Measurements from ENCODE around the gene PLA2G12B.

PLA2G12B gene

GRCh38 chr10:72889391-72889831, 65.2 kb downstream of the PLA2G12B start:
- no peak for TF ChIP-seq CTCF (IDR thresholded peaks at IDR 0.05; ENCODE audit: insufficient read depth, low read depth, low read length, missing control alignments)
- H3K4me3 ChIP-seq (ENCODE audit: low read depth, low read length), result no peak overlapping the region
- DNase-seq (ENCODE audit: low read depth), result no peak

GRCh38 chr10:72888151-72888638, 66.4 kb downstream of the PLA2G12B start:
- no peak for DNase-seq (ENCODE audit: low read depth)
- TF ChIP-seq CTCF (IDR thresholded peaks at IDR 0.05; ENCODE audit: insufficient read depth, low read depth, low read length, missing control alignments), result no peak

GRCh38 chr10:72887043-72887442, 67.6 kb downstream of the PLA2G12B start:
- no peak for TF ChIP-seq CTCF (IDR thresholded peaks at IDR 0.05; ENCODE audit: insufficient read depth, low read depth, low read length, missing control alignments)
- H3K4me3 ChIP-seq (ENCODE audit: low read depth, low read length), result no peak overlapping the region
- DNase-seq (ENCODE audit: low read depth), result no peak

More at GRCh38 chr10:72888151-72888638, 66.4 kb downstream of the PLA2G12B start:
- H3K4me3 ChIP-seq (ENCODE audit: low read depth, low read length), result no peak overlapping the region

GRCh38 chr10:72886621-72887020, 68.0 kb downstream of the PLA2G12B start:
- no peak overlapping the region for H3K4me3 ChIP-seq (ENCODE audit: low read depth, low read length)
- no peak for DNase-seq (ENCODE audit: low read depth)

GRCh38 chr10:72885953-72886352, 68.7 kb downstream of the PLA2G12B start:
- TF ChIP-seq CTCF (IDR thresholded peaks at IDR 0.05; ENCODE audit: insufficient read depth, low read depth, low read length, missing control alignments), result no peak
- no peak overlapping the region for H3K4me3 ChIP-seq (ENCODE audit: low read depth, low read length)
- DNase-seq (ENCODE audit: low read depth), result no peak

More at GRCh38 chr10:72886621-72887020, 68.0 kb downstream of the PLA2G12B start:
- no peak for TF ChIP-seq CTCF (IDR thresholded peaks at IDR 0.05; ENCODE audit: insufficient read depth, low read depth, low read length, missing control alignments)

Data from GM12865 (cell line).